VCaP (cell line): ENCODE results near the gene MAPK10.

ENCODE experiments used
- H3K27ac ChIP-seq: fragments of 450-650 bp; 2 replicates; pipeline ENCODE4 v1.5.1; 2017
- CTCF ChIP-seq: fragments of 450-650 bp; conservative IDR thresholded peaks from 2 replicates; pipeline ENCODE4 v1.5.1; 2017; ENCODE audit warnings: mild to moderate bottlenecking, moderate library complexity

Gene MAPK10

GRCh38 chr4:86283371-86283770 is 76.5 kb downstream of the MAPK10 start:
- TF ChIP-seq CTCF: no peak
- H3K27ac ChIP-seq: no peak overlapping the region; the same call in 1 of the 2 replicates

GRCh38 chr4:86280246-86280645 is 79.6 kb downstream of the MAPK10 start:
- no peak for TF ChIP-seq CTCF

GRCh38 chr4:86279293-86279960 is 80.4 kb downstream of the MAPK10 start:
- no peak for TF ChIP-seq CTCF

More at GRCh38 chr4:86280246-86280645, 79.6 kb downstream of the MAPK10 start:
- no peak overlapping the region for H3K27ac ChIP-seq

GRCh38 chr4:86278126-86278525 is 81.7 kb downstream of the MAPK10 start:
- no peak for TF ChIP-seq CTCF
- no peak overlapping the region for H3K27ac ChIP-seq

More at GRCh38 chr4:86279293-86279960, 80.4 kb downstream of the MAPK10 start:
- H3K27ac ChIP-seq: no peak overlapping the region

GRCh38 chr4:86274642-86275041 is 85.2 kb downstream of the MAPK10 start:
- H3K27ac ChIP-seq: no peak overlapping the region
- no peak for TF ChIP-seq CTCF

- TF ChIP-seq CTCF: no peak
- H3K27ac ChIP-seq: no peak overlapping the region
Observed at GRCh38 chr4:86272669-86273068, 87.2 kb downstream of the MAPK10 start.

- H3K27ac ChIP-seq: no peak overlapping the region
- TF ChIP-seq CTCF: no peak
Observed at GRCh38 chr4:86271057-86271456, 88.8 kb downstream of the MAPK10 start.
